C4-2B (cell line): ENCODE results near the gene GATAD2A.
A peak's percentile ranks its signal among the peaks of the same experiment; 100 is the strongest.

Experiments
- H3K27ac ChIP-seq: fragments of 450-650 bp; 2 replicates; pipeline ENCODE4 v1.5.1; 2017
- CTCF ChIP-seq: fragments of 450-650 bp; conservative IDR thresholded peaks from 2 replicates; pipeline ENCODE4 v1.5.1; 2017; ENCODE audit warnings: mild to moderate bottlenecking
- ZFX ChIP-seq: fragments of 450-650 bp; IDR thresholded peaks from 2 replicates; pipeline ENCODE4 v1.6.1; 2017

Gene GATAD2A

GRCh38 chr19:19486343-19487076 lies 81.0 kb downstream of the GATAD2A start:
- no peak for TF ChIP-seq CTCF
- TF ChIP-seq ZFX: no peak
- H3K27ac ChIP-seq: peak overlapping the region; percentile 78

GRCh38 chr19:19487077-19487949 lies 81.8 kb downstream of the GATAD2A start:
- no peak for TF ChIP-seq CTCF
- no peak; the same call in 1 of the 2 replicates for TF ChIP-seq ZFX
- peak overlapping the region; percentile 78 for H3K27ac ChIP-seq

GRCh38 chr19:19487950-19488874 lies 82.7 kb downstream of the GATAD2A start:
- TF ChIP-seq ZFX (no peak), CTCF (no peak)
- H3K27ac ChIP-seq: peak overlapping the region; percentile 78

- H3K27ac ChIP-seq: peak overlapping the region; percentile 78
- no peak for TF ChIP-seq CTCF
- TF ChIP-seq ZFX: no peak
Measured at GRCh38 chr19:19488875-19489690, 83.6 kb downstream of the GATAD2A start.

GRCh38 chr19:19489804-19490204 lies 84.3 kb downstream of the GATAD2A start:
- no peak for TF ChIP-seq ZFX
- TF ChIP-seq CTCF: no peak
- H3K27ac ChIP-seq: peak overlapping the region; percentile 78

- peak; percentile 92 for TF ChIP-seq CTCF
- no peak for TF ChIP-seq ZFX
- H3K27ac ChIP-seq: peak overlapping the region; percentile 78
Measured at GRCh38 chr19:19490214-19490968, 84.9 kb downstream of the GATAD2A start.
